Endothelial cell (in vitro differentiated cells): ENCODE results near the gene ZNF107. TPM values are rescaled to one million over a fixed set of nuclear protein-coding genes. Genes with fewer than 3 reads are reported as not detected.

ENCODE experiments used
- DNase-seq: peaks from one replicate; pipeline ENCODE4 v3.0.0; 2021; ENCODE audit warnings: low spot score
- H3K27ac Mint-ChIP-seq: one replicate; pipeline ENCODE4 v1.8.0; 2021; ENCODE audit warnings: mixed read lengths, inconsistent platforms; ENCODE audit not compliant: unreplicated experiment
- H3K27me3 Mint-ChIP-seq: one replicate; pipeline ENCODE4 v1.8.0; 2021; ENCODE audit warnings: mild to moderate bottlenecking, moderate library complexity, mixed read lengths, inconsistent platforms; ENCODE audit not compliant: unreplicated experiment
- H3K36me3 Mint-ChIP-seq: one replicate; pipeline ENCODE4 v1.8.0; 2021; ENCODE audit warnings: mild to moderate bottlenecking, low read depth, mixed read lengths, inconsistent platforms; ENCODE audit not compliant: unreplicated experiment
- H3K4me1 Mint-ChIP-seq: one replicate; pipeline ENCODE4 v1.8.0; 2021; ENCODE audit warnings: mild to moderate bottlenecking, mixed read lengths, inconsistent platforms; ENCODE audit not compliant: unreplicated experiment
- H3K4me3 Mint-ChIP-seq: one replicate; pipeline ENCODE4 v1.8.0; 2021; ENCODE audit warnings: mild to moderate bottlenecking, mixed read lengths, inconsistent platforms; ENCODE audit not compliant: unreplicated experiment
- H3K9me3 Mint-ChIP-seq: one replicate; pipeline ENCODE4 v1.8.0; 2021; ENCODE audit warnings: mixed read lengths, inconsistent platforms; ENCODE audit not compliant: unreplicated experiment
- total RNA-seq: library from RNA; stranded (reverse); fragmentation: NEBNext Ultra II Directional; extraction: Animal tissue kit (Norgen Biotek cat#: 25700); gene quantifications from one replicate; pipeline ENCODE4 v1.2.1, GENCODE V29; 2021; ENCODE audit not compliant: unreplicated experiment
- TF ChIP-seq, protein P1 (sequence below): fragments of 200-600 bp; sonication (generic); IDR thresholded peaks from one replicate; pipeline ENCODE4 v1.5.0; 2021; ENCODE audit warnings: antibody characterized with exemption; ENCODE audit not compliant: unreplicated experiment

Gene ZNF107
- total RNA-seq, 1 donor from 2014 or later = 10.4 TPM

- no peaks in the 10 kb centered on the region for H3K36me3 Mint-ChIP-seq
- TF ChIP-seq, protein P1, sequence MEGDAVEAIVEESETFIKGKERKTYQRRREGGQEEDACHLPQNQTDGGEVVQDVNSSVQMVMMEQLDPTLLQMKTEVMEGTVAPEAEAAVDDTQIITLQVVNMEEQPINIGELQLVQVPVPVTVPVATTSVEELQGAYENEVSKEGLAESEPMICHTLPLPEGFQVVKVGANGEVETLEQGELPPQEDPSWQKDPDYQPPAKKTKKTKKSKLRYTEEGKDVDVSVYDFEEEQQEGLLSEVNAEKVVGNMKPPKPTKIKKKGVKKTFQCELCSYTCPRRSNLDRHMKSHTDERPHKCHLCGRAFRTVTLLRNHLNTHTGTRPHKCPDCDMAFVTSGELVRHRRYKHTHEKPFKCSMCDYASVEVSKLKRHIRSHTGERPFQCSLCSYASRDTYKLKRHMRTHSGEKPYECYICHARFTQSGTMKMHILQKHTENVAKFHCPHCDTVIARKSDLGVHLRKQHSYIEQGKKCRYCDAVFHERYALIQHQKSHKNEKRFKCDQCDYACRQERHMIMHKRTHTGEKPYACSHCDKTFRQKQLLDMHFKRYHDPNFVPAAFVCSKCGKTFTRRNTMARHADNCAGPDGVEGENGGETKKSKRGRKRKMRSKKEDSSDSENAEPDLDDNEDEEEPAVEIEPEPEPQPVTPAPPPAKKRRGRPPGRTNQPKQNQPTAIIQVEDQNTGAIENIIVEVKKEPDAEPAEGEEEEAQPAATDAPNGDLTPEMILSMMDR = peak; percentile 92
- no peak for DNase-seq
- H3K27me3 Mint-ChIP-seq = peaks cover 4% of the 10 kb centered on the region
- H3K4me1 Mint-ChIP-seq = no peaks in the 10 kb centered on the region
- no peak overlapping the region for H3K27ac Mint-ChIP-seq
- no peak overlapping the region for H3K4me3 Mint-ChIP-seq
- H3K9me3 Mint-ChIP-seq = peaks cover 13% of the 10 kb centered on the region
Measured at GRCh38 chr7:64625114-64626082, 40.5 kb upstream of the ZNF107 start.

DNA sequence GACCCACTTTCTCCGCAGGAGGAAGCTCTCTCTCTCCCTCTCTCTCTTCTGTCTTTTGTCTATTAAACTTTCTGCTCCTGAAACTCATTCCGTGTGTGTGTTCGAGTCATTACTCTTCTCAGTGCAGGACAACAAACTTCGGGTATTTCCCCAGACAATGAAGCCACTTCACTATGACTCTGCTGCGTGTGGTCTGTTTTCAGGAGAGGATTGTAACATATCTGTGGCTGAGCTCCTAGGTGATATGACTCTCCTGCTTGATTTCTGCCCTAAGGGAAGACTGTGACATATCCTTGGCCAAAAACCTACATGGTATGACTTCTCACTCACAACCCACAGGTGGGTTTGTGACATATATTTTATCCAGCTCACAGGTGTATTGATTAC is 39.9 kb upstream of the ZNF107 start:
- peaks cover 13% of the 10 kb centered on the region for H3K9me3 Mint-ChIP-seq
- DNase-seq = no peak
- H3K4me1 Mint-ChIP-seq = no peaks in the 10 kb centered on the region
- H3K27me3 Mint-ChIP-seq = peaks cover 4% of the 10 kb centered on the region
- no peak overlapping the region for H3K4me3 Mint-ChIP-seq
- no peaks in the 10 kb centered on the region for H3K36me3 Mint-ChIP-seq
- H3K27ac Mint-ChIP-seq = no peak overlapping the region
- TF ChIP-seq, protein P1 = no peak

- H3K4me3 Mint-ChIP-seq = no peak overlapping the region
- H3K27ac Mint-ChIP-seq = peak overlapping the region; percentile 31
- H3K27me3 Mint-ChIP-seq = peaks cover 4% of the 10 kb centered on the region
- DNase-seq = no peak
- peaks cover 12% of the 10 kb centered on the region for H3K9me3 Mint-ChIP-seq
- H3K36me3 Mint-ChIP-seq = no peaks in the 10 kb centered on the region
- TF ChIP-seq, protein P1 = no peak
- H3K4me1 Mint-ChIP-seq = no peaks in the 10 kb centered on the region
Measured at GRCh38 chr7:64626557-64626956, 39.4 kb upstream of the ZNF107 start.

GRCh38 chr7:64628192-64628591 is 37.7 kb upstream of the ZNF107 start:
- Mint-ChIP-seq H3K4me1 (no peaks in the 10 kb centered on the region), H3K27me3 (peaks cover 4% of the 10 kb centered on the region), H3K9me3 (peaks cover 7% of the 10 kb centered on the region), H3K27ac (no peak overlapping the region), H3K4me3 (no peak overlapping the region), H3K36me3 (no peaks in the 10 kb centered on the region)
- no peak for DNase-seq
- TF ChIP-seq, protein P1 = no peak

- no peaks in the 10 kb centered on the region for H3K4me1 Mint-ChIP-seq
- DNase-seq = no peak
- no peak overlapping the region for H3K27ac Mint-ChIP-seq
- no peak overlapping the region for H3K4me3 Mint-ChIP-seq
- peaks cover 4% of the 10 kb centered on the region for H3K27me3 Mint-ChIP-seq
- peaks cover 7% of the 10 kb centered on the region for H3K9me3 Mint-ChIP-seq
- no peaks in the 10 kb centered on the region for H3K36me3 Mint-ChIP-seq
- TF ChIP-seq, protein P1 = no peak
Measured at GRCh38 chr7:64628721-64629120, 37.2 kb upstream of the ZNF107 start.
